OCI-LY1 (cell line): ENCODE measurements around the gene RECQL5.

Experiments
- CTCF ChIP-seq: fragments of 200-600 bp; sonication (generic), shearing (Covaris generic); IDR thresholded peaks from 2 replicates; pipeline ENCODE4 v1.5.1; 2017; ENCODE audit warnings: mild to moderate bottlenecking, antibody characterized with exemption, low read length, moderate library complexity, mixed read lengths
- EZH2 ChIP-seq: fragments of 200-600 bp; sonication (generic), shearing (Covaris generic); IDR thresholded peaks from 2 replicates; pipeline ENCODE4 v1.8.0; 2017; ENCODE audit warnings: borderline replicate concordance, mixed run types, mild to moderate bottlenecking, antibody characterized with exemption, low read length, moderate library complexity, mixed read lengths

GRCh38 chr17:75698659-75699058 lies 31.7 kb upstream of the RECQL5 start:
- TF ChIP-seq CTCF (no peak), EZH2 (no peak)
